ENCODE measurements around the gene OBP2A. TPM values are rescaled to one million over a fixed set of nuclear protein-coding genes. Genes with fewer than 3 reads are reported as not detected.

Gene OBP2A
- polyA plus RNA-seq, 3 donors = not detected

DNA sequence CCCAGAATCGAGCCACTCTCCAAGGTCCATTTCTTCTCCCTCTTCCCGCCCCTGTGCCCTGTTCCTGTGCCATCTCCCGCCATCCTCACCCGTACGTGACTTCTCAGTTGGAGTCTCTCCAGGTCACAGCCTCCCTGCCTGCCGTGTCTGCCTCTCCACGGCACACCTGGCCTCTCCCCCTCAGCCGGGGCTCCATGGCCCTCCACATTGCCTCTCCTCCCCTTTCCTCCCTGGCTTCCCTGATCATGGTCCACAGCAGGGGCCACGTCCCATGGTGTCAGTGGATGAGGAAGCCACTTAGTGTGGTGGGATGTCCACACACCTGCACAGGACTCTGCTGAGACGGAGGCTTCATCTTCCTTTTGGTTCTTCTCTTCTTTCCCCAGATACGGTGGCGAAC lies 17.9 kb downstream of the OBP2A start:
- Histone ChIP-seq H3K4me3 (replicated peaks in 1 of 3; ENCODE audit: low read depth in 2 of 3, low read length in 3 of 3) (no peak overlapping the region), H3K79me2 (ENCODE audit: insufficient read depth, low read length) (no peaks in the 10 kb centered on the region), H3K4me1 (ENCODE audit: control insufficient read depth in 1 of 2, insufficient read depth in 2 of 2, low read length in 2 of 2) (no peaks in the 10 kb centered on the region), H3K4me2 (replicated peaks; ENCODE audit: extremely low read depth, low read length, poor library complexity, severe bottlenecking) (no peak overlapping the region), H3K9me3 (replicated peaks in 1 of 2; ENCODE audit: control insufficient read depth in 1 of 2, insufficient read depth in 1 of 2, low read length in 2 of 2) (no peaks in the 10 kb centered on the region), H4K20me1 (ENCODE audit: insufficient read depth, low read length) (no peaks in the 10 kb centered on the region), H3K27me3 (ENCODE audit: control insufficient read depth in 2 of 2, insufficient read depth in 2 of 2, low read length in 2 of 2) (no peaks in the 10 kb centered on the region), H3K27ac (ENCODE audit: low read depth in 1 of 2, low read length in 2 of 2) (no peak overlapping the region), H2AFZ (ENCODE audit: insufficient read depth, low read depth, low read length, poor library complexity, severe bottlenecking) (no peak overlapping the region), H3K9ac (ENCODE audit: insufficient read depth, low read length, poor library complexity, severe bottlenecking) (no peak overlapping the region), H3K36me3 (replicated peaks in 1 of 2; ENCODE audit: control insufficient read depth in 1 of 2, insufficient read depth in 2 of 2, low read length in 2 of 2) (no peaks in the 10 kb centered on the region)
- Mint-ChIP-seq H3K9me3 (peaks cover 0 to 9% (median 2%) of the 10 kb centered on the region in 7 donors), H3K36me3 (no peaks in the 10 kb centered on the region), H3K27ac (no peak overlapping the region), H3K27me3 (ENCODE audit: low read depth in 3 of 3) (peaks cover 1 to 8% (median 8%) of the 10 kb centered on the region in 3 donors), H3K4me3 (no peak overlapping the region), H3K4me1 (no peaks in the 10 kb centered on the region)
- no peak for DNase-seq
- intact Hi-C loops (cut with micrococcal nuclease) = no loop called here
- TF ChIP-seq, protein P1, sequence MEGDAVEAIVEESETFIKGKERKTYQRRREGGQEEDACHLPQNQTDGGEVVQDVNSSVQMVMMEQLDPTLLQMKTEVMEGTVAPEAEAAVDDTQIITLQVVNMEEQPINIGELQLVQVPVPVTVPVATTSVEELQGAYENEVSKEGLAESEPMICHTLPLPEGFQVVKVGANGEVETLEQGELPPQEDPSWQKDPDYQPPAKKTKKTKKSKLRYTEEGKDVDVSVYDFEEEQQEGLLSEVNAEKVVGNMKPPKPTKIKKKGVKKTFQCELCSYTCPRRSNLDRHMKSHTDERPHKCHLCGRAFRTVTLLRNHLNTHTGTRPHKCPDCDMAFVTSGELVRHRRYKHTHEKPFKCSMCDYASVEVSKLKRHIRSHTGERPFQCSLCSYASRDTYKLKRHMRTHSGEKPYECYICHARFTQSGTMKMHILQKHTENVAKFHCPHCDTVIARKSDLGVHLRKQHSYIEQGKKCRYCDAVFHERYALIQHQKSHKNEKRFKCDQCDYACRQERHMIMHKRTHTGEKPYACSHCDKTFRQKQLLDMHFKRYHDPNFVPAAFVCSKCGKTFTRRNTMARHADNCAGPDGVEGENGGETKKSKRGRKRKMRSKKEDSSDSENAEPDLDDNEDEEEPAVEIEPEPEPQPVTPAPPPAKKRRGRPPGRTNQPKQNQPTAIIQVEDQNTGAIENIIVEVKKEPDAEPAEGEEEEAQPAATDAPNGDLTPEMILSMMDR (IDR thresholded peaks at IDR 0.05) = no peak
- 84% methylated on average over 9 of the region's 12 CpGs for WGBS (ENCODE audit: insufficient coverage)

DNA sequence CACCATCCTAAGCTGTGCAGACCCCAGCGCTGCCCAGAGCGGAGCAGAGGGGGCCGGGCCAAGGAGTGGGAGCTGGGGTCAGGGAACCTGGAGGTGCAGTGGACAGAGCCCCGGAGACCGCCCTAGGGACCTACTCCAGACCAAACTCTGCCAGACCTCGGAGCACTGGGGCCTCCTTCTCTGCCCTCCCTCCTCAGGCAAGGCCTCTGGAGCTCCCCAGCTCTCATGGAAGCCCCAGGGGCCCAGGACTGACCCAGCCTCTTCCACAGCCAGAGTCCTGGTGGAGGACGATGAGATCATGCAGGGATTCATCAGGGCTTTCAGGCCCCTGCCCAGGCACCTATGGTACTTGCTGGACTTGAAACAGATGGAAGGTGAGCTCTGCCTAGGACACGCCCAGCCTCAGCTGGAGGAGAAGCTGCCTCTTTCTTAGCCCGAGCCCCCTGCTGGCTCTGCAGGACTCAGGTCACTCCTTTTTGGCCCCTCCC lies 19.3 kb downstream of the OBP2A start:
- H3K36me3 Mint-ChIP-seq = no peaks in the 10 kb centered on the region
- Histone ChIP-seq H4K20me1 (ENCODE audit: insufficient read depth, low read length) (no peaks in the 10 kb centered on the region), H3K36me3 (replicated peaks in 1 of 2; ENCODE audit: control insufficient read depth in 1 of 2, insufficient read depth in 2 of 2, low read length in 2 of 2) (no peaks in the 10 kb centered on the region), H3K9me3 (replicated peaks in 1 of 2; ENCODE audit: control insufficient read depth in 1 of 2, insufficient read depth in 1 of 2, low read length in 2 of 2) (no peaks in the 10 kb centered on the region), H3K4me2 (replicated peaks; ENCODE audit: extremely low read depth, low read length, poor library complexity, severe bottlenecking) (no peak overlapping the region), H3K79me2 (ENCODE audit: insufficient read depth, low read length) (no peaks in the 10 kb centered on the region), H3K27me3 (ENCODE audit: control insufficient read depth in 2 of 2, insufficient read depth in 2 of 2, low read length in 2 of 2) (no peaks in the 10 kb centered on the region), H3K27ac (ENCODE audit: low read depth in 1 of 2, low read length in 2 of 2) (no peak overlapping the region), H2AFZ (ENCODE audit: insufficient read depth, low read depth, low read length, poor library complexity, severe bottlenecking) (no peak overlapping the region), H3K9ac (ENCODE audit: insufficient read depth, low read length, poor library complexity, severe bottlenecking) (no peak overlapping the region), H3K4me3 (replicated peaks in 1 of 3; ENCODE audit: low read depth in 2 of 3, low read length in 3 of 3) (no peak overlapping the region), H3K4me1 (ENCODE audit: control insufficient read depth in 1 of 2, insufficient read depth in 2 of 2, low read length in 2 of 2) (no peaks in the 10 kb centered on the region)
- TF ChIP-seq, protein P1 (IDR thresholded peaks at IDR 0.05) = no peak
- no peaks in the 10 kb centered on the region for H3K4me1 Mint-ChIP-seq
- H3K27me3 Mint-ChIP-seq (ENCODE audit: low read depth in 3 of 3) = peaks cover 1 to 8% (median 6%) of the 10 kb centered on the region in 3 donors
- peaks cover 0 to 9% (median 5%) of the 10 kb centered on the region in 7 donors for H3K9me3 Mint-ChIP-seq
- WGBS (ENCODE audit: insufficient coverage) = 85% methylated on average over 7 of the region's 9 CpGs
- H3K27ac Mint-ChIP-seq = no peak overlapping the region
- intact Hi-C loops (cut with micrococcal nuclease) = no loop called here
- H3K4me3 Mint-ChIP-seq = no peak overlapping the region
- no peak for DNase-seq
